IMR-90 (cell line): ENCODE results near the gene SELENOO. TPM values are rescaled to one million over a fixed set of nuclear protein-coding genes. Genes with fewer than 3 reads are reported as not detected.

Experiments used
- ATAC-seq: fragments of 200-7000 bp; cut with Tn5 transposase; 2 replicates; pipeline ENCODE4 v1.9.1; 2020; ENCODE audit warnings: low read depth, mild to moderate bottlenecking, moderate library complexity
- BruUV-seq: library from RNA; stranded (reverse); fragments of 400-500 nt; replicated peaks from 2 replicates; lab custom pipeline; 2021; lab: Mats Ljungman, UMichigan
- CTCF ChIA-PET: fragments of 300-600 bp; formaldehyde crosslinking; extraction: SDS; loops from one replicate; lab custom pipeline; 2021; ENCODE audit warnings: antibody characterized with exemption; lab: Yijun Ruan, JAX
- POLR2A ChIA-PET: fragments of 300-600 bp; sonication (Branson Sonifier 250); formaldehyde crosslinking; loops from one replicate; lab custom pipeline; 2022; ENCODE audit warnings: antibody characterized with exemption; ENCODE audit not compliant: unreplicated experiment; lab: Charles Lee
- DNase-seq: peaks from one replicate; pipeline ENCODE4 v3.0.0; 2013
- H2AFZ ChIP-seq: replicated peaks from 2 replicates; pipeline ENCODE3; 2013; ENCODE audit warnings: low read length, mild to moderate bottlenecking; ENCODE audit not compliant: poor library complexity
- H2AK5ac ChIP-seq: 2 replicates; pipeline ENCODE4 v1.6.1; 2013; ENCODE audit warnings: low read depth, low read length, inconsistent platforms
- H2AK9ac ChIP-seq: replicated peaks from 2 replicates; pipeline ENCODE3; 2013; ENCODE audit warnings: mild to moderate bottlenecking, low read depth, low read length, moderate library complexity; ENCODE audit not compliant: poor library complexity
- H2BK120ac ChIP-seq: 2 replicates; pipeline ENCODE4 v1.6.1; 2013; ENCODE audit warnings: low read depth, low read length, inconsistent platforms
- H2BK15ac ChIP-seq: 3 replicates; pipeline ENCODE4 v1.6.1; 2013; ENCODE audit warnings: low read depth, low read length, inconsistent platforms
- H2BK20ac ChIP-seq: 2 replicates; pipeline ENCODE4 v1.6.1; 2013; ENCODE audit warnings: low read depth, mild to moderate bottlenecking, inconsistent platforms, low read length, moderate library complexity
- H2BK5ac ChIP-seq: 2 replicates; pipeline ENCODE4 v1.6.1; 2013; ENCODE audit warnings: mild to moderate bottlenecking, low read depth, low read length, inconsistent platforms; ENCODE audit not compliant: poor library complexity, severe bottlenecking
- H3K14ac ChIP-seq: replicated peaks from 2 replicates; pipeline ENCODE4 v1.6.1; 2013; ENCODE audit warnings: low read depth, low read length, inconsistent platforms
- H3K18ac ChIP-seq: 2 replicates; pipeline ENCODE4 v1.6.1; 2013; ENCODE audit warnings: low read depth, low read length, control low read depth
- H3K23ac ChIP-seq: 2 replicates; pipeline ENCODE4 v1.6.1; 2013; ENCODE audit warnings: low read depth, low read length, inconsistent platforms
- H3K27ac ChIP-seq: 2 replicates; pipeline ENCODE4 v1.5.1; 2013; ENCODE audit warnings: mild to moderate bottlenecking, control low read depth, low read length; ENCODE audit not compliant: insufficient read depth
- H3K27me3 ChIP-seq: 2 replicates; pipeline ENCODE4 v1.6.1; 2013; ENCODE audit warnings: low read length; ENCODE audit not compliant: control insufficient read depth, insufficient read depth
- H3K36me3 ChIP-seq: 2 replicates; pipeline ENCODE4 v1.6.1; 2013; ENCODE audit warnings: low read length, mixed read lengths; ENCODE audit not compliant: control insufficient read depth, insufficient read depth
- H3K4ac ChIP-seq: 2 replicates; pipeline ENCODE4 v1.6.1; 2013; ENCODE audit warnings: low read depth, low read length, inconsistent platforms
- H3K4me1 ChIP-seq: 2 replicates; pipeline ENCODE4 v1.6.1; 2013; ENCODE audit warnings: low read length, mixed read lengths; ENCODE audit not compliant: control insufficient read depth, insufficient read depth
- H3K4me2 ChIP-seq: 2 replicates; pipeline ENCODE4 v1.6.1; 2013; ENCODE audit warnings: low read depth, mild to moderate bottlenecking, control low read depth, low read length, moderate library complexity
- H3K4me3 ChIP-seq: 2 replicates; pipeline ENCODE4 v1.5.1; 2013; ENCODE audit warnings: low read depth, mild to moderate bottlenecking, control low read depth, low read length, moderate library complexity; ENCODE audit not compliant: insufficient read depth
- H3K56ac ChIP-seq: 2 replicates; pipeline ENCODE4 v1.6.1; 2013; ENCODE audit warnings: low read length, inconsistent platforms; ENCODE audit not compliant: insufficient read depth; ENCODE audit errors: extremely low read depth
- H3K79me1 ChIP-seq, 2 experiments: 2 replicates each; pipeline ENCODE4 v1.6.1; 2013; ENCODE audit warnings: low read length in 2 of 2, inconsistent platforms in 1 of 2, low read depth in 1 of 2
- H3K9ac ChIP-seq: 2 replicates; pipeline ENCODE4 v1.6.1; 2013; ENCODE audit warnings: low read depth, low read length, control low read depth
- H3K9me1 ChIP-seq: 2 replicates; pipeline ENCODE4 v1.6.1; 2013; ENCODE audit warnings: low read length, inconsistent platforms; ENCODE audit not compliant: insufficient read depth
- H3K9me3 ChIP-seq: 2 replicates; pipeline ENCODE4 v1.6.1; 2013; ENCODE audit warnings: low read length; ENCODE audit not compliant: control insufficient read depth, insufficient read depth
- H4K20me1 ChIP-seq: 2 replicates; pipeline ENCODE4 v1.6.1; 2013; ENCODE audit warnings: low read length, inconsistent platforms; ENCODE audit not compliant: insufficient read depth
- H4K5ac ChIP-seq: 2 replicates; pipeline ENCODE4 v1.6.1; 2013; ENCODE audit warnings: mild to moderate bottlenecking, low read depth, low read length, control low read depth
- H4K8ac ChIP-seq, 2 experiments: 2 replicates each; pipeline ENCODE4 v1.6.1; 2013; ENCODE audit warnings: low read depth in 2 of 2, low read length in 2 of 2, control low read depth in 1 of 2, inconsistent platforms in 1 of 2
- H4K91ac ChIP-seq: 2 replicates; pipeline ENCODE4 v1.6.1; 2013; ENCODE audit warnings: low read depth, low read length, inconsistent platforms; ENCODE audit not compliant: insufficient read depth
- CEBPB ChIP-seq: IDR thresholded peaks from 2 replicates; pipeline ENCODE4 v1.6.1; 2012; ENCODE audit warnings: low read depth, low read length, improper control_type of control experiment
- ELK1 ChIP-seq: fragments of 150-350 bp; IDR thresholded peaks from 2 replicates; pipeline ENCODE4 v1.6.1; 2016; ENCODE audit warnings: low read depth, mild to moderate bottlenecking, low read length, moderate library complexity, borderline replicate concordance
- FOS ChIP-seq: fragments of 150-350 bp; IDR thresholded peaks from 2 replicates; pipeline ENCODE4 v1.6.1; 2016; ENCODE audit warnings: low read depth, low read length
- POLR2A ChIP-seq: IDR thresholded peaks from 2 replicates; pipeline ENCODE4 v1.6.1; 2012; ENCODE audit warnings: mild to moderate bottlenecking, low read depth, low read length
- SMC3 ChIP-seq: fragments of 150-350 bp; IDR thresholded peaks from 2 replicates; pipeline ENCODE4 v1.6.1; 2016; ENCODE audit warnings: low read depth, mild to moderate bottlenecking, antibody characterized with exemption, low read length, moderate library complexity
- USF2 ChIP-seq: fragments of 150-350 bp; IDR thresholded peaks from 2 replicates; pipeline ENCODE4 v1.6.1; 2017; ENCODE audit warnings: mild to moderate bottlenecking, antibody characterized with exemption, low read length, low read depth
- WGBS, 2 experiments: methylation state at CpG; one replicate each; pipeline versions ENCODE4 v1.1.5 to v1.1.7; 2013; ENCODE audit warnings: missing lambda C conversion rate in 2 of 2; ENCODE audit not compliant: insufficient read length in 1 of 2; ENCODE audit errors: extremely low coverage in 2 of 2; 5-methylcytosine and 5-hydroxymethylcytosine counted together
- dilution Hi-C: fragments of 300-500 bp; cut with HindIII; formaldehyde crosslinking; loops from one replicate; pipeline ENCODE4 v1.14.3; 2018; ENCODE audit warnings: low sequenced_read_pairs; ENCODE audit not compliant: unreplicated experiment
- in situ Hi-C: fragments of 300-500 bp; cut with MboI; formaldehyde crosslinking; loops from 3 replicates; pipeline ENCODE4 v1.14.3; 2019; ENCODE audit warnings: low sequenced_read_pairs, inconsistent platforms, mixed read lengths
- intact Hi-C: fragments of 100-400 bp; cut with micrococcal nuclease; formaldehyde crosslinking; loops from 2 replicates; pipeline ENCODE4 v1.10.0; 2022
- polyA plus RNA-seq, 3 experiments: library from polyadenylated mRNA; depleted of rRNA; stranded (reverse); fragments of >200 nt; gene quantifications; 2 replicates each; pipeline ENCODE4 v1.2.3, GENCODE V29; 2012; ENCODE audit warnings: low replicate concordance in 1 of 3
- total RNA-seq: library from RNA; depleted of rRNA; stranded (reverse); fragments of >200 nt; gene quantifications from 2 replicates; pipeline ENCODE4 v1.2.3, GENCODE V29; 2012

SELENOO gene
- total and polyA plus RNA-seq, 2 of the 4 experiments (the other 2 are of a cell fraction) = 10.4 to 21.4 TPM

GRCh38 chr22:50182176-50183081, 18.4 kb upstream of the SELENOO start:
- no peak overlapping the region for H3K14ac ChIP-seq
- H3K79me1 ChIP-seq = peaks cover 0 to 15% of the 10 kb centered on the region in 2 experiments; a peak in 2 of 4 replicates
- H3K36me3 ChIP-seq = peaks cover 2% of the 10 kb centered on the region; the same call in 1 of the 2 replicates
- intact Hi-C loops = no loop called here
- peak overlapping the region; percentile 61 for H2AK9ac ChIP-seq
- peaks cover 12% of the 10 kb centered on the region for H3K4me1 ChIP-seq
- no peak overlapping the region for H3K56ac ChIP-seq
- 83% methylated on average over 10 of the region's 31 CpGs; no CpG with 5 or more reads in 1 of the 2 experiments for WGBS, 2 experiments
- H4K91ac ChIP-seq = no peak overlapping the region
- H2BK15ac ChIP-seq = no peak overlapping the region
- in situ Hi-C loops = no loop called here
- H3K27me3 ChIP-seq = no peaks in the 10 kb centered on the region; the same call in 1 of the 2 replicates
- no peak overlapping the region for H3K4me3 ChIP-seq
- no peak overlapping the region for H3K9ac ChIP-seq
- ChIA-PET POLR2A (no interaction called here), CTCF (no interaction called here)
- H4K8ac ChIP-seq = no peak overlapping the region
- dilution Hi-C loops = no loop called here
- ATAC-seq (no peak), DNase-seq (no peak)
- no peaks in the 10 kb centered on the region for H4K20me1 ChIP-seq
- H3K27ac ChIP-seq = no peak overlapping the region
- H2BK120ac ChIP-seq = no peak overlapping the region
- H3K9me3 ChIP-seq = no peaks in the 10 kb centered on the region
- no peak overlapping the region for H3K18ac ChIP-seq
- H3K4ac ChIP-seq = no peak overlapping the region
- H3K4me2 ChIP-seq = no peak overlapping the region
- no peak for TF ChIP-seq ELK1
- TF ChIP-seq SMC3 = no peak
- TF ChIP-seq USF2 = no peak
- no peak for TF ChIP-seq FOS
- TF ChIP-seq CEBPB = no peak
- TF ChIP-seq POLR2A = no peak
- H4K5ac ChIP-seq = no peak overlapping the region
- H3K9me1 ChIP-seq = peaks cover 4% of the 10 kb centered on the region
- no peak overlapping the region for H3K23ac ChIP-seq
- H2BK5ac ChIP-seq = no peak overlapping the region
- H2AFZ ChIP-seq = no peak overlapping the region
- H2BK20ac ChIP-seq = no peak overlapping the region
- no peak overlapping the region for H2AK5ac ChIP-seq
- no TSS peak for BruUV-seq
